Fibroblast of peridontal ligament (primary cell): Measurements from ENCODE around the gene SEC14L2.

ENCODE experiments used
- DNase-seq: peaks from one replicate; pipeline ENCODE4 v3.0.0-alpha.2; 2010; ENCODE audit errors: extremely low read depth

The SEC14L2 gene

GRCh38 chr22:30404307-30404706 is 7.5 kb downstream of the SEC14L2 start:
- no peak for DNase-seq

- no peak for DNase-seq
Observed at GRCh38 chr22:30405731-30406130, 8.9 kb downstream of the SEC14L2 start.

GRCh38 chr22:30406400-30406799 is 9.6 kb downstream of the SEC14L2 start:
- DNase-seq = no peak

- DNase-seq = peak; percentile 64
Observed at GRCh38 chr22:30408388-30409102, 11.7 kb downstream of the SEC14L2 start.

DNA sequence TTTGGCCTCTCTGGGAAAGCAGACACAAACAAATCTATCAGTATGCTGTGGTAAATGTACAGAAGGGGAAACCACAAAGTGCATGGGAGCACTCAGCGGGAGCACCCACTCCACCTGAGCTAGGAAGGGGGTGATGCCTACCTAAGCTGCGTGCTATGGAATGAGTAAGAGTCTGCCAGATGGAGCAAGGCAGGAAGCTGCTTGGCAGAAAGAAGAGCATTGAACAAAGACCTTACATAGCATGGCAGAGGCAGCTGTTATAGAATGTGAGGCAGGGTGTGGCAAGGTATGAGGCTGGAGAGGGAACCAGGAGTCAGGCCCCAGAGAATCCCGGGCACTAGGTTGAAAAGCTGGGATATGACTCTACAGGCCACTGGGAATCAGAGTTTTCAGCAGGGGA is 15.0 kb downstream of the SEC14L2 start:
- DNase-seq = no peak

DNA sequence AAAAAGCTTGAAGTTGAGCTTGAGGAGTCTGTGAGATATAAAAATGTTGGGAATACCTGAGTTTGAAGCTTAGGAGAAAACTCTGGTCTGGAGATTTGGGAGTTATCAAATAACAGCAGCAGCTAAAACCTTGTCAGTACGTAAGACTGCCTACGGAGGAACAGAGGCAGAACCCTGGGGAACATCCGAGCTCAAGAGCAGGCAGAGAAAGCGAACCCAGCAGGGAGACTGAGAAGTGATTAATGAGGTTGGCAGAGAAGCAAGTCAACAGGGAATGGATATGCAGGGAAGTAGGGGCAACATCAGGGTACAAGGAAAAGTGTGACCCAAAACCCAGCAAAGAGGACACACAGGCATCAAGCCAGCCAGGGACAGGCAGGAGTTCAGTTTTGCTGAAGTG is 16.2 kb downstream of the SEC14L2 start:
- DNase-seq = no peak

GRCh38 chr22:30413745-30414524 is 17.1 kb downstream of the SEC14L2 start:
- DNase-seq = no peak

GRCh38 chr22:30414525-30415047 is 17.8 kb downstream of the SEC14L2 start:
- DNase-seq = peak; percentile 35

DNA sequence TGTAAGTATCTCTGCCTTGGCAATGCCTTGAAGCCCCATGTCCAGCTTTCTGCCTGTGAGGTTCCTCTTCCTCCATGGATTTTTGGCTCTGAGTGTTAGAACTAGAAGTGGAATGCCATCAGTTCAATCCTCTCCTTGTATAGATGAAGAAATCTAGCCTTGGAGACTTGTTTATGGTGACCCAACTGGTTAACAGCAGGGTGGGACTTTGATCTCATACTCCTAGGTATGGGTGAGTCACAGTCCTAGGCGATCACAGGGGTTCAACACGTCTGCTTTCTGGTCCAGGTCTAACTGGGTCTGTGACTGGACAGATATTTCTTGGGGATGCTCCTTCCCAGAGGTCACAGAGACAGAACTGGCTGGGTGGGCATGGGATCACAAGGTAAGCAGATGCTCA is 19.6 kb downstream of the SEC14L2 start:
- no peak for DNase-seq

DNA sequence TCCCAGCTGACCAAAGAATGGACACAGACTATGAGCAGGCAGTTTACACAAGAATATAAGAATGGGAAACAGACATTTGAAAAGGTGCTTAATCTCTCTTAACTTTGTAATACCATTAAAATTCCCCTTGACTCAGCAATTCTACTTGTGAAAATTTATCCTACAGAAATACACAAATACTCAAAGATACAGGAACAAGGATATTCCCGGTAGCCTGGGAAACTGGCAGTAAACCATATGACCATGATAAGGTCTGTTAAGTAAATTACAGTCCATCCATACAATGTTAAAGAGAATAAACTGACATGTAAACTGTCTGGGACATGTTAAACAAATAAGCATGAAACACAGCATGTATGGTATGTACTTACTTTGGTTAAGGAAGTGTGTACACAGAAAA is 20.0 kb downstream of the SEC14L2 start:
- DNase-seq = no peak

DNA sequence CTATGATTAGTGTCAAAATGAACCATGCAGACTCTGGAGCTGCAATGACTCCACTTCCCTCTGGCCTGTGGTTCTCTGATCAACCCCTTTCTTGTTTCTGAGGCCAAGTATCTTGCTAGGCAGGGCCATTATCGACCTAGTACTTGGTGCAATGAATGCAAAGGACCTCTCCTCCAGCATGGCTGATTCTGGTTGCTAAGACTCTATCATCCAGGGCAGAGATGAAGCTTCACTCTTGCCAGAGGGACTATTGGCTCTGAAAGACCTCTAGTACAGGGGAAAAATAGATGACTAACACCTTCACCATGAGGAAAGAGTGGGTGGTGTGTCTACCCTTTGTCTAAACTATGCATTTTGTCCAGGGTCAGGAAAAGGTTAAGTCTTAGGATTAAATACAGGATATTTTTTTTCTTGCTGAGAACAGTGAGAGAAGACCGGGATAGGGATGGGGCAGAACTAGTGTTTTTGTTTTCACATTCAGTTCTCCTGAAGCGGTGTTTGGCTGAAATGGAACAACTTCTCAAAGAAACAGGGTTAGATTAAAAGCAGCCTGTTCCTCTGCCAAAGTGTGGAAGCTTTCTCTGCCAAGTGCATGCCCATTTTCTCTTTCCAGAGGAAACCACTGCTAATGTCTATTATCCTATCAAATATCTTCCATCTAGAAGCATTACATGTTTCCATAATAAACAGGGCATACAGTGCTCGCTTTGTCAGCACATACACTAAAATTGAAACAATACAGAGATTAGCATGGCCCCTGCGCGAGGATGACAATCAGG is 23.7 kb downstream of the SEC14L2 start:
- peak; percentile 69 for DNase-seq

GRCh38 chr22:30421695-30422480 is 25.1 kb downstream of the SEC14L2 start:
- no peak for DNase-seq

DNA sequence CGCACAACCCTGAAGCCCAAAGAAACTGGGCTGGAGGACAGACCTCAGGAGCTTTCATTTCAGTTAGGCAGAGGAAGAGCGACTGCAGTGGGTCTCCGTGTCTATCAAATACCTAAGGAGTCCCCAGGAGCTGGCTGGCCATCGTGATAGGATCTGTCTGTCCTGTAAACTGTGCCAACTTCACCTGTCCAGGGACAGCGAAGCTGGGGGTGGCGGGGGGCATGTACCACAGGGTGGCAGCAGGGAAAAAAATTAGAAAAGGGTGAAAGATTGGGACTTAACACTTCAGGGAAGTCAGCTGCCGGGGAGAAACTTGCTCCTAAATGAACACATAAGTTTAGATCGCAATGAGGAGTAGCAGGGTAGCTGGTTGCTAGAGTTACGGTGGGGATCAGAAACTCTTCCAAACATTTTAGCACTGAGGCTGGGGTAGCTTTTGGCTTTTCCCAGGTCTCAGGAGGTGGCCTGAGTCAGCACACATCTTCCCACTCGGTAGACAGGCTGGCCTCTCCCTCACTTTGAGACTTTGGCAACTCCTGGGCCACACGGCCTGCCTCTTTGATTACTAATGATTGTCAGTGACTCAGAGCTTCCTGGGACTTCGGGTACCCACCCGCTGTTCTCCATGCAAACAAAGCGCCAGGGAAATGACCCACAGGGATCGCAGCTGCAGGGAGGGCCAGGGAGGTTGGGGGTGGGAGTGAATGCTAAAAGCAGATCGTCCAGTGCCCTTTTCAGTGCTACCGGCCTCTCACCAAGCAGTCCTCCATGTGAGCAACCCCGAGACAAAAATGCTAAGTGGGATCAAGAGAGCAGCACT is 25.9 kb downstream of the SEC14L2 start:
- peak; percentile 84 for DNase-seq

- no peak for DNase-seq
Observed at GRCh38 chr22:30423301-30423958, 26.6 kb downstream of the SEC14L2 start.

- peak; percentile 100 for DNase-seq
Observed at GRCh38 chr22:30423959-30424533, 27.2 kb downstream of the SEC14L2 start.

DNA sequence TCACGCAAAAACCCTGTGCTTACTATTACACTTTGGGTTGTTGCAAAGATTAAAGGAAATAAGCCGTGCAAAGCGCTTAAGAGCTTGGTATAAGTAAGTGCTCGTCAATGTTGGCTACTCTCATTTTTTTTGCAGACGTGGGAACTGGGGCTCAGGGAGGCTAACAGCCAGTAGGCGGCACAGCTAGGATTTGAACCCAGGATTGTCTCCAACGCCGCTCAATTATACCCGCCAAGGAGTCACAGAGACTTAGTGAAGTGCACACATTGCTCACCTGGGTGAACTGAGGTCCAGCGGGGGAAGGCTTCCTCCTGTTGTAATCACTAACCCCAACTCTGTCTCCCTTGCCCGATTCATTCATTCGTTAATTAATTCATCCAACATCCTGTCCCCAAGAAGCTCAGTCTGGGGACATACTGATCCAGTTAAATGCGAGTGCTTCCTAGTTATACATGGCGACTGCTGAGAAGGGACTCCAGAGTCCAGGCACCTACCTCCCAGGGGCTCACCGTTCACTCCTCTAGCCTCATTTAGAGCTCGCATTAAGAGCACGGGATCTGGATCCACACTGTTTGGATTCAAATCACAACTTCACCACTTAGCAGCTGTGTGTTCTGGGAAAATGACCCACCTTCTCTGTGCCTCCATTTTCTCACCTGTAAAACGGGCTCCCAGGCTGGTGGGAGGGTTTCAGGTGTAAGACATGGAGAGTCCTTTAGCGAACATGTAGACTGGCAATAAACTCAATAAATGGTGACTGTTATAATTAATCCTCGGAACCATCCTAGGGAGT is 27.9 kb downstream of the SEC14L2 start:
- DNase-seq = no peak

DNA sequence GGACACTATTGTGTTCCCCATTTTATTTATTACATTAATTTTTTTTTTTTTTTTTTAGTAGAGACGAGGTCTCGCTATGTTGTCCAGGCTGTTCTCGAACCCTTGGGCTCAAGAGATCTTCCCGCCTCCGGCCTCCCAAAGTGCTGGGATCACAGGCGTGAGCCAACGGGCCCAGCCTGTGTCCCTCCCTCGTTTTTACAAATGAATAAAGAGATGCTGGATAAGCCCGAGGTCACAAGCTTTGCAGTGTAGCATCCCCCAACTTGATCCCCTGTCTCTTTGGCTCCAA is 28.5 kb downstream of the SEC14L2 start:
- no peak for DNase-seq

- DNase-seq = peak; percentile 55
Observed at GRCh38 chr22:30425616-30426387, 29.0 kb downstream of the SEC14L2 start, which contains the start of gene MTFP1. MTFP1 (plus strand) TSS chr22:30425768; CDS start chr22:30425880, 112 bp downstream.
